HG03558 (cell line): ENCODE results near the gene KCNB1.
"Not testable (repeated sequence)": the region's sequence is repeated elsewhere in the genome, so short reads cannot be mapped to it uniquely, and the experiment has no call there.

ENCODE experiments used
- ATAC-seq: cut with Tn5 transposase; IDR thresholded peaks from one replicate; pipeline ENCODE4 v1.9.1; 2021; ENCODE audit warnings: moderate number of reproducible peaks; ENCODE audit not compliant: unreplicated experiment; ENCODE audit errors: extremely low read depth

KCNB1 gene

GRCh38 chr20:49415005-49415667 lies 67.3 kb downstream of the KCNB1 start:
- no peak for ATAC-seq

GRCh38 chr20:49413677-49414076 lies 68.8 kb downstream of the KCNB1 start:
- no peak for ATAC-seq

- ATAC-seq: no peak
Observed at GRCh38 chr20:49412953-49413352, 69.5 kb downstream of the KCNB1 start.

GRCh38 chr20:49412254-49412653 lies 70.2 kb downstream of the KCNB1 start:
- no peak for ATAC-seq

- no peak for ATAC-seq
Observed at GRCh38 chr20:49411221-49411925, 71.1 kb downstream of the KCNB1 start.

GRCh38 chr20:49409975-49410621 lies 72.4 kb downstream of the KCNB1 start:
- not testable (repeated sequence) for ATAC-seq

- no peak for ATAC-seq
Observed at GRCh38 chr20:49409302-49409974, 73.0 kb downstream of the KCNB1 start.

GRCh38 chr20:49408509-49409104 lies 73.9 kb downstream of the KCNB1 start:
- ATAC-seq: no peak

GRCh38 chr20:49406666-49407065 lies 75.8 kb downstream of the KCNB1 start:
- ATAC-seq: no peak

GRCh38 chr20:49405696-49406095 lies 76.8 kb downstream of the KCNB1 start:
- ATAC-seq: no peak

GRCh38 chr20:49405062-49405683 lies 77.3 kb downstream of the KCNB1 start:
- no peak for ATAC-seq

GRCh38 chr20:49404461-49404860 lies 78.0 kb downstream of the KCNB1 start:
- ATAC-seq: no peak

GRCh38 chr20:49403911-49404310 lies 78.6 kb downstream of the KCNB1 start:
- ATAC-seq: no peak

GRCh38 chr20:49403012-49403411 lies 79.5 kb downstream of the KCNB1 start:
- no peak for ATAC-seq

GRCh38 chr20:49400904-49401303 lies 81.6 kb downstream of the KCNB1 start:
- ATAC-seq: no peak

GRCh38 chr20:49400410-49400809 lies 82.1 kb downstream of the KCNB1 start:
- ATAC-seq: no peak

GRCh38 chr20:49399329-49399728 lies 83.1 kb downstream of the KCNB1 start:
- ATAC-seq: no peak

- ATAC-seq: no peak
Observed at GRCh38 chr20:49398401-49399144, 83.9 kb downstream of the KCNB1 start.

- ATAC-seq: no peak
Observed at GRCh38 chr20:49397525-49397924, 84.9 kb downstream of the KCNB1 start.
